ENCODE measurements around the gene BCLAF3. TPM values are rescaled to one million over a fixed set of nuclear protein-coding genes. Genes with fewer than 3 reads are reported as not detected.

Gene BCLAF3
- total RNA-seq, 6 donors from 2014 or later, result 6.1 to 23.0 (median 13.8) TPM

GRCh38 chrX:20029728-20030127 is 38.9 kb upstream of the BCLAF3 start:
- no peak overlapping the region for H3K4me3 ChIP-seq
- TF ChIP-seq CTCF (IDR thresholded peaks at IDR 0.05), result no peak
- TF ChIP-seq EP300 (IDR thresholded peaks at IDR 0.05), result no peak
- TF ChIP-seq POLR2AphosphoS5 (IDR thresholded peaks at IDR 0.05), result no peak
- TF ChIP-seq POLR2A (IDR thresholded peaks at IDR 0.05), result no peak
- no peaks in the 10 kb centered on the region for H3K36me3 ChIP-seq
- no peak for DNase-seq
- ATAC-seq (ENCODE audit: low FRiP score in 2 of 2), result no peak
- H3K27me3 ChIP-seq, result no peaks in the 10 kb centered on the region
- no peaks in the 10 kb centered on the region for H3K4me1 ChIP-seq
- no peaks in the 10 kb centered on the region for H3K9me3 ChIP-seq
- WGBS, 2 donors, result 29 to 32% methylated on average over 2 of the region's 2 CpGs
- no peak overlapping the region for H3K27ac ChIP-seq

GRCh38 chrX:20028588-20028987 is 37.7 kb upstream of the BCLAF3 start:
- TF ChIP-seq POLR2AphosphoS5 (IDR thresholded peaks at IDR 0.05) (no peak), CTCF (IDR thresholded peaks at IDR 0.05) (no peak), EP300 (IDR thresholded peaks at IDR 0.05) (no peak), POLR2A (IDR thresholded peaks at IDR 0.05) (no peak)
- Histone ChIP-seq H3K4me3 (no peak overlapping the region), H3K9me3 (no peaks in the 10 kb centered on the region), H3K27ac (no peak overlapping the region), H3K27me3 (no peaks in the 10 kb centered on the region), H3K4me1 (no peaks in the 10 kb centered on the region), H3K36me3 (no peaks in the 10 kb centered on the region)
- ATAC-seq (ENCODE audit: low FRiP score in 2 of 2) (no peak), DNase-seq (no peak)
- 82 to 84% methylated on average over 5 to 8 of the region's 8 CpGs for WGBS, 2 donors

DNA sequence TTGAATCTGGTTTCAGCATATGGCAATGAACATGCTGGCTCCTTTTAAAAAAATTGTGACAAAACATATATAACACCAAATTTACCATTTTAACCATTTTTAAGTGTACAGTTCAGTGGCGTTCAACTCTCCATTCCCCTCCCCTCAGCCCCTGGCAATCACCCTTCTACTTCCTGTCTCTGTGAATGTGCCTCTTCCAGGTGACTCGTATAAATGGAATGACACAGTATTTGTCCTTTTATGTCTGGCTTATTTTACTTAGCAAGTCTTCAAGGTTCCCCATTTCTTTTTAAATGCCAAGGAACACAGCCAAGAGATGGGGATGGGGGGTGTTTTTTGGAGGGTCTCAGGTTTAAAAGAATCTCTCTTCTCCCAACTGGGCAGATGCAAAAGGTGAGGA is 35.4 kb upstream of the BCLAF3 start:
- no peak overlapping the region for H3K4me3 ChIP-seq
- ATAC-seq (ENCODE audit: low FRiP score in 2 of 2) (no peak), DNase-seq (no peak)
- H3K4me1 ChIP-seq, result no peaks in the 10 kb centered on the region
- H3K9me3 ChIP-seq, result no peaks in the 10 kb centered on the region
- H3K27ac ChIP-seq, result no peak overlapping the region
- TF ChIP-seq POLR2A (IDR thresholded peaks at IDR 0.05) (no peak), POLR2AphosphoS5 (IDR thresholded peaks at IDR 0.05) (no peak)
- 41 to 48% methylated on average over 2 of the region's 2 CpGs for WGBS, 2 donors
- no peaks in the 10 kb centered on the region for H3K27me3 ChIP-seq
- H3K36me3 ChIP-seq, result no peaks in the 10 kb centered on the region

DNA sequence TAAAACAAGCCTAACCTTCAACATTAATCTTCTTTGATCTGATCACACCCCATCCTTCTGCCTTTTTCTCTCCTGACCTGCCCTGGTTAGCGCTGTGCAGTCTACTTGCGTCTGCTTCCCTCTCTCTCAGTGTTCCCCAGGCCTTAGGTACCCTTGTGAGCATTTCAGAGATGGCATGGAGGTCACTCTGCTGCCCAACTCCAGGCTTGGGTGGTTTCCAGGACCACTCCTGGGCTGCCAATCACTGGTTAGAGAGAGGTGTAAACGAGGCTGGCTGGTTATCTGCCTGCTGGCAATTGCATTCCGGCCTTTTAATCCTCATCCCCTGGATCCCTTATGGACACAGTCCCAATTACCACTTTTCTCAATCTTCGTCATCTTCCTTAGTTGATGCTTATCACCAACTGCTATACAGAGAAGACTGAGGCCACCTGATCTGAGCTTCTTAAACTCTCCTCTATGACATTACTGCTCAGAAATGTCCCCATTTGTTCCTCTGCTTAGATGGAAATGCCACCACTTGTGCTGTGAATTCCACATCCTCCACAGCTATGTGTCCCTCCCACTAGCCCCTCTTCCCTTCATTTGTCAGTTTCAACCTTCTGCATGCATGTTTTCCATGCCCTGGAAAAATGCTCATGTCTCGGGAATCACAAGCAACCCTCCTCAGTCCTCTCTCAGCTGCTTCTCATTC is 29.0 kb upstream of the BCLAF3 start:
- WGBS, 2 donors, result 83 to 99% methylated on average over 6 of the region's 6 CpGs

DNA sequence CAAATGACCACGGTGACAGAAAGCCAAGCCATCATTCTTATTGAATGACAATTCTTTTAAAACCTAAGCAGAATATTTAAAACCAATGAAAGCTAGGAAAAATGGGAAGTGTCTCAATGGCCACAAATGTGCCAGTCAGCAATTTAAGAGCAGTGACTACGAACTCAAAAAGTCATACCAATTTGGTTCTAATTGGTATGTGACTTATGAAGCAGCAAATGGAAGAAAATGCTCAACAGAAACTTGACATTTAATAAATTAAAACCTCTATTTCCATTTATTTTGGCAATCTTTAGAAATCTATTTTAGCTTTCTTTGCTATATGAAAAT is 25.7 kb upstream of the BCLAF3 start:
- WGBS, 2 donors, result 81 to 86% methylated on average over 2 of the region's 2 CpGs
- Histone ChIP-seq H3K27me3 (no peaks in the 10 kb centered on the region), H3K4me1 (no peaks in the 10 kb centered on the region), H3K36me3 (no peaks in the 10 kb centered on the region), H3K9me3 (peaks cover 0 to 19% (median 0%) of the 10 kb centered on the region in 4 donors), H3K4me3 (no peak overlapping the region), H3K27ac (no peak overlapping the region)
- ATAC-seq (ENCODE audit: low FRiP score in 2 of 2) (no peak), DNase-seq (no peak)
- TF ChIP-seq EP300 (IDR thresholded peaks at IDR 0.05) (no peak), POLR2AphosphoS5 (IDR thresholded peaks at IDR 0.05) (no peak), POLR2A (IDR thresholded peaks at IDR 0.05) (no peak), CTCF (IDR thresholded peaks at IDR 0.05) (no peak)

More for the DNA sequence above, 29.0 kb upstream of the BCLAF3 start:
- no peak overlapping the region for H3K27ac ChIP-seq
- no peak overlapping the region for H3K4me3 ChIP-seq
- no peaks in the 10 kb centered on the region for H3K27me3 ChIP-seq
- no peaks in the 10 kb centered on the region for H3K36me3 ChIP-seq
- peaks cover 0 to 14% (median 0%) of the 10 kb centered on the region in 4 donors for H3K9me3 ChIP-seq
- no peak for DNase-seq
- no peaks in the 10 kb centered on the region for H3K4me1 ChIP-seq
- TF ChIP-seq EP300 (IDR thresholded peaks at IDR 0.05) (no peak), POLR2AphosphoS5 (IDR thresholded peaks at IDR 0.05) (no peak), CTCF (IDR thresholded peaks at IDR 0.05) (no peak), POLR2A (IDR thresholded peaks at IDR 0.05) (no peak)
- ATAC-seq (ENCODE audit: low FRiP score in 2 of 2), result no peak
